Erythroblast (primary cell): ENCODE data around the gene REXO4.

Source experiments
- GATA1 ChIP-seq: IDR thresholded peaks from 2 replicates; pipeline ENCODE4 v1.6.1; 2011; ENCODE audit warnings: low read depth, mild to moderate bottlenecking, control low read depth, low read length, moderate library complexity
- POLR2A ChIP-seq: IDR thresholded peaks from 2 replicates; pipeline ENCODE4 v1.6.1; 2011; ENCODE audit warnings: mild to moderate bottlenecking, low read length

GRCh38 chr9:133361507-133362092, 56.2 kb downstream of the REXO4 start:
- TF ChIP-seq POLR2A, result no peak
- TF ChIP-seq GATA1, result no peak
